Stimulated activated CD4-positive, alpha-beta T cell treated with anti-CD3 and anti-CD28 coated beads, Interleukin-1b, Interleukin-23, amount 100 ng/mL, for 48 hours (primary cell): Measurements from ENCODE around the gene RARS1.
A peak's percentile ranks its signal among the peaks of the same experiment; 100 is the strongest.

Source experiments
- DNase-seq: peaks from one replicate; pipeline ENCODE4 v3.0.0-alpha.2; 2020

RARS1 gene

GRCh38 chr5:168486136-168486879 is at the start of gene RARS1:
TSS of gene RARS1 (plus strand) at chr5:168486471. CDS start at chr5:168486499, 28 bp downstream.
- peak; percentile 93 for DNase-seq

DNA sequence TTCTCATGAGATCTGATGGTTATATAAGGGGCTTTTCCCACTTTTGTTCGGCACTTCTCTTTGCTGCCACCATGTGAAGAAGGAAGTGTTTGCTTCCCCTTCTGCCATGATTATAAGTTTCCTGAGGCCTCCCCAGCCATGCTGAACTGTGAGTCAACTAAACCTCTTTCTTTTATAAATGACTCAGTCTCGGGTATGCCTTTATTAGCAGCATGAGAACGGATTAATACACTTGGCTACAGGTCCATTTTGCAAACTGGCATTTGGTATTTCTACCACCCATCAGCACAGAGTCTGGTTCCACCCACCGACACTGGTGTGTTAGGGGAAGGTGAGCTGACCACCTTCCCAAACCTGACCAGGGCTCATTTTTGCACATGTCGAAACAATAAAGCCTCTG is 47.9 kb upstream of the RARS1 start:
- no peak for DNase-seq

- DNase-seq: no peak
Measured at GRCh38 chr5:168443533-168443932, 42.7 kb upstream of the RARS1 start.

DNA sequence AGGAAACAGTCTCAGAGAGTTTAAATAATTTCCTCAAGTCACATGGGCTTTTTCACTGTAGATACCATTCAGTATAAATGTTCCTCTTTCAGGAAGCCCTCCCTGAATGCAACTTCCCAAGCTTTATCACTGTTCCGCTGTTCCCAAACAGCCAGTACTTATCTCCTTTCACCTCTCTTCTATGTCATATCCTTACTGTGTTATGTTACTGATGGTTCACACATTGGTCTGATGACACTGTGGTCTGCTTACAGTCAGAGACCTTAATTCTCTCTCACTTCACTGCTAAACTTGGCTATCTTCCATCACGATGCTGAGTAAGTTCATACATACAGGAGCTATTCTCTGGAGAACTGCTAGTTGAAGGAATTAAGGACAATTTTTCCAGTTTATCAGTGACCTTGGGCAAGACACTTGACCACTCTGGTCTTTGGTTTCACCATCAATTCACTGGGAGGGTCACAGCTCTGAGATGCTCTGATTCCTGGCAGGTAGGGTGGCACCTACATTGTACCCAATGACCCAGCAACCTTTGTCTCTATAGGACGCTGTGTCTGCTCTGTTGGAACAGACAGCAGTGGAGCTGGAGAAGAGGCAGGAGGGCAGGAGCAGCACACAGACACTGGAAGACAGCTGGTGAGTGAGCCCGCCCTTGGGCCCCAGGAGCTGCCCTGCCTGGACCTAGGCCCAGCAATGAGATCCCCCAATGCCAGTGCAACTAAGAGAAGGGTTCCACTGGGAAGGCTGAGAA is 42.1 kb upstream of the RARS1 start:
- no peak for DNase-seq

DNA sequence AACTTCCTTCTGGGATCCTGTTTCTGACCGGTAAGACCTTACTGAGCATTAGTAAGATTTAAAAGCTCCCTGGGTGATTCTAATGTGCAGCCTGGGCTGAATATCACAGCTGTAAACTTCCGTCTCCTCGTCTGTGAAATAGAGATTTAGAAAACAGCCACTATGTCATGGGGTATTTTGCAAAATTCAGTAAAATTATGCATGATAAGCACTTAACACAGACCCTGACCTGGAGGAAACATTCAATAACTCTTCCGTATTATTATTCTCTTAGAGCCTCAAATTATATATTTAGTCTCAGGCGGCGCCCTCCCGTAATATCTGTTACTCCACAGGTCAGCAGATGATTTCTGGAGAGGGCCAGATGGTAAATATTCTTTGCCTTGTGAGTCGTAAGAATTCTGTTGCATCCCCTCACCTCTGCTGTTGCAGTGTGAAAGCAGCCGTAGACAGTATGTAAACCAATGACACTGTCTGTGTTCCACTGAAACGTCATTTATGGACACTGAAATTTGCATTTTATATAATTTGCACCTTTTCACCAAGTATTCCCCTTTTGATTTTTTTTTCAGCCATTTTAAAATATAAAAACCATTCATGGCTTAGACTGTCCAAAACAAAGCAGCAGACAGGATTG is 39.2 kb upstream of the RARS1 start:
- no peak for DNase-seq

DNA sequence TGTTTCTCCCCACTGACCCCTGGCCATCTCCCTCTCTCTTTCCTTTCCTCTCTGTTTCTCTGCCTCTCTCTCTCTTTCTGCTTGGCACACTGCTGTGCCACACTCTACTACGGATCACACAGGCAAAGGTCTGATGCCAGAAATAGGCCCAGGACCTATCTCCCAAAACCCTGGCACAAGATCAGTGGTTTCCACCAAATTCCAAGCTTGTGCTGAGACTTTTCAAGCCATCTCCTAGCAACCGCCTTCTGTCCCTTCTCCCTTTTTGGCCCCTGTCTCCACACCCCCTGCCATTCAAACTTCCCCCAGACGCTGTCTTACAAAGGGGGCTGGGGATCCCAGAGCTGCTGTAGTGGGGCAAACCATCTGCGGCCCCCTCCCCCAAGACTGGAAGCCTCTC is 38.5 kb upstream of the RARS1 start:
- DNase-seq: no peak

GRCh38 chr5:168449166-168449565 is 37.1 kb upstream of the RARS1 start:
- no peak for DNase-seq

GRCh38 chr5:168451565-168451964 is 34.7 kb upstream of the RARS1 start:
- no peak for DNase-seq

DNA sequence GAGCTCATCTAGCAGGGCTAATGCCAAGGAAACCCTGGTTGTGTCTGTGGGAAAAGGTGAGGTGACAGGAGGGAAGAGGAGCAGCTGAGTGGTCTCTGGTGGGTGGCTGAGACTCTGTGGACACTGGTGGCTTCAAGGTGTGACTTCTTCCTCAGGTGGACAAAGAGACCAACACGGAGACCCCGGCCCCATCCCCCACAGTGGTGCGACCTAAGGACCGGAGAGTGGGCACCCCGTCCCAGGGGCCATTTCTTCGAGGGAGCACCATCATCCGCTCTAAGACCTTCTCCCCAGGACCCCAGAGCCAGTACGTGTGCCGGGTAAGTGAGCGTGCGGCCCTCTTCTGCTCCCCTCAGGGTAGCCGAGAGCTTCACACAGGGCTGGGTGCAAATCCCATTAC is 31.1 kb upstream of the RARS1 start:
- DNase-seq: no peak

DNA sequence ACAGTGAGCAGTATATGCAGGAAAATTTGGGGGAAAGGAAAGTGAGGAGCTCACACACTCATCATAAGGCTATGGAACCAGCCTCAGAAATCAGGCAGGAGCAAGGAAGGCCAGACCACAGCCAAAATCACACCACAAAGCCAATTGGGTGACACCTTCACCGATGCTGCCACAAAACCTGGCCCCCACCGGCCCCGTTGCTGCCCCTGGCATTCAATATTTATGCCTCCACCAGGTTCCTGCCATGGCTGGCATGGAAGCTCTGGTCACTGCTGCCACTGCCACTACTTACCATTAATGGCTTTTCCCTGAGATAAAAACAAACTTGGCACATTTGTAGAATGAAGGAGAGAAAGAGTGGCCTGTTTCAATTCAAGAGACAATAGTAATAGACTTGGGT is 28.7 kb upstream of the RARS1 start:
- no peak for DNase-seq

- DNase-seq: no peak
Measured at GRCh38 chr5:168460606-168461005, 25.7 kb upstream of the RARS1 start.

- DNase-seq: no peak
Measured at GRCh38 chr5:168463081-168463480, 23.2 kb upstream of the RARS1 start.

GRCh38 chr5:168464214-168464613 is 22.1 kb upstream of the RARS1 start:
- no peak for DNase-seq

DNA sequence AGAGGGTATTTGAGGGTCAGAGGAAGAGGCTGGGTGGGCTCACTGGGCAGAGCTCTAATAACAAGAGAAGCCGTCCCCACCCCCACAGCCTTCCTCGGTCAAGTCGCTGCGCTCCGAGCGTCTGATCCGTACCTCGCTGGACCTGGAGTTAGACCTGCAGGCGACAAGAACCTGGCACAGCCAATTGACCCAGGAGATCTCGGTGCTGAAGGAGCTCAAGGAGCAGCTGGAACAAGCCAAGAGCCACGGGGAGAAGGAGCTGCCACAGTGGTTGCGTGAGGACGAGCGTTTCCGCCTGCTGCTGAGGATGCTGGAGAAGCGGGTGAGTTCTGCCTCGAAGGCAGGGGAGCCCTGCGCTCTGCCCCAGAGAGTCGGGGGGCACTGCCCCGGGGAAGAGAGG is 21.6 kb upstream of the RARS1 start:
- DNase-seq: no peak

DNA sequence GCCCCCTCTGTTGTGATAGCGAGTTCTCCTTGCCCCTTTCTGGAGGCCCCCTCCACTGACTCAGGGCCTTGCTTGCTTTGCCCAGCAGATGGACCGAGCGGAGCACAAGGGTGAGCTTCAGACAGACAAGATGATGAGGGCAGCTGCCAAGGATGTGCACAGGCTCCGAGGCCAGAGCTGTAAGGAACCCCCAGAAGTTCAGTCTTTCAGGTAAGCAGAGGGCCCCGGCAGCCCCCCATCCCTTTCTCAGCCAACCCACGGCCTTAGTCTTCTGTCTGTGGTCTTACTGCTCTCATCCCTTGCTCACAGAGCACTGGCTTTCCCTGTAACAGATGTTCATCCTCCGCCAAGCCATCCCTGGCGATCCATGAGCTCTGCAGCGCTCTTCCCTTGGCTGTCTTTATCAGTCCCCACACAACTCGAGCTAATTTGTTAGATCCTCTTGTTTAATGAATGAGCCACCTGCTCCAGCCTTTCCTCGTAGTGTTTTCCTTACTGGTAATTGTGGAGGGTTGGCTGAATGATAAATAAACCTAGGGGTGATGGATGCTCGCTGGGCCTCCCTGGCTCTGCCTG is 18.4 kb upstream of the RARS1 start:
- DNase-seq: no peak

GRCh38 chr5:168468836-168469235 is 17.4 kb upstream of the RARS1 start:
- DNase-seq: no peak

GRCh38 chr5:168469816-168470215 is 16.5 kb upstream of the RARS1 start:
- DNase-seq: no peak

GRCh38 chr5:168471785-168472184 is 14.5 kb upstream of the RARS1 start:
- no peak for DNase-seq

GRCh38 chr5:168472329-168472728 is 13.9 kb upstream of the RARS1 start:
- DNase-seq: no peak

DNA sequence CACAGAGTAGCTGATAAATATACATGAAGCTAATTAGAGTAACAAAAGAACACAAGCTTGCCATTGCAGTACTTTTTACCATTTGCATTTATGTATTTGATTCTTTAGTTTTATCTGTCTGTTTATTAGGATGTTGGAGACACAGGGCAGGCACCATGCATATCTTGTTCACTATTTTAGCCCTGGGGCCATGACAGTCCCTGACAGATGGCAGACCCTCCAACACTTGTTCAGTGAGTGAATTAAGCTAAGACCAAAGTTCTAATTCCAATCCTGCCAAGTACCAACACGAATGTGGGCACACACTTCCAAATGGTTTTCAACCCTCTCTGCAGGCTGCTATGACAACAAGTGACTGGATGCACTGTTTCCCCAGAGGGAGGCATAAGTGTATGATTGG is 12.0 kb upstream of the RARS1 start:
- DNase-seq: no peak

- no peak for DNase-seq
Measured at GRCh38 chr5:168477060-168477459, 9.2 kb upstream of the RARS1 start.

GRCh38 chr5:168479166-168479565 is 7.1 kb upstream of the RARS1 start:
- no peak for DNase-seq

- no peak for DNase-seq
Measured at GRCh38 chr5:168480601-168481000, 5.7 kb upstream of the RARS1 start.

DNA sequence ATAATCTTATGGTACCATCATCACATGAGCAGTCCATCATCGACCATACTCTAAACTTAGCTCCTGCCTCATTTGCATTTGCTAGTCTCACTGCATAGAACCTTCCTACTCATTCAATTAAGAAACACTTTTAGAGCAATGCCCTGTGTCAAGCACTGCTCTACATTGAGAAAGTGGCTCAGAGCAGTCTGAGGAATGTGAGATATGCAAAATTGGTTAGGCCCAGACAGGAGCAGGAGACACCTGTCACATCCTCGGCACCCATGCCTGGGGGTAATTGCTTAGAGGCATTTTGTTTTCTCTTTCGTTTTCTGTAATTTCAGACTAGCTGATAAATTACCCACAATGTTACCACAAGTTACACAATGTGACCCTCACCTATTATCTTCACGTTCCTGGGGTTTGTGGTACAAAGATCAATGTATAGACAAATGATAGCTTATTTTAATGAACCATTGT is 4.9 kb upstream of the RARS1 start:
- no peak for DNase-seq
